Loucy (cell line): ENCODE results near the gene NLGN1.

ENCODE experiments used
- H2AFZ ChIP-seq: fragments of 200-600 bp; sonication (generic); 2 replicates; pipeline ENCODE4 v1.6.0; 2016; ENCODE audit warnings: antibody characterized with exemption, mild to moderate bottlenecking, low read length, moderate library complexity
- H3F3A ChIP-seq: fragments of 200-600 bp; 2 replicates; pipeline ENCODE4 v1.6.0; 2016; ENCODE audit warnings: antibody characterized with exemption, low read depth, mild to moderate bottlenecking
- H3K27me3 ChIP-seq: fragments of 200-600 bp; sonication (generic); 2 replicates; pipeline ENCODE4 v1.6.1; 2014; ENCODE audit warnings: low read length, mild to moderate bottlenecking; ENCODE audit not compliant: insufficient read depth, poor library complexity, severe bottlenecking
- H3K36me3 ChIP-seq: fragments of 200-600 bp; sonication (generic); 2 replicates; pipeline ENCODE4 v1.6.1; 2016; ENCODE audit warnings: low read length; ENCODE audit not compliant: insufficient read depth
- H3K4me1 ChIP-seq: fragments of 200-600 bp; sonication (generic); 2 replicates; pipeline ENCODE4 v1.5.1; 2014; ENCODE audit warnings: low read length, mild to moderate bottlenecking; ENCODE audit not compliant: insufficient read depth, poor library complexity, severe bottlenecking
- H3K4me2 ChIP-seq: fragments of 200-600 bp; sonication (generic); 2 replicates; pipeline ENCODE4 v1.6.0; 2014; ENCODE audit warnings: antibody characterized with exemption, low read length, low read depth, mild to moderate bottlenecking; ENCODE audit not compliant: poor library complexity, severe bottlenecking
- H3K4me3 ChIP-seq: fragments of 200-600 bp; sonication (generic); 2 replicates; pipeline ENCODE4 v1.5.1; 2014; ENCODE audit warnings: low read length, mild to moderate bottlenecking, mixed read lengths; ENCODE audit not compliant: poor library complexity, severe bottlenecking
- H3K79me2 ChIP-seq: fragments of 200-600 bp; sonication (generic); 2 replicates; pipeline ENCODE4 v1.6.1; 2014; ENCODE audit warnings: low read length; ENCODE audit not compliant: insufficient read depth
- H3K9ac ChIP-seq: fragments of 200-600 bp; sonication (generic); 2 replicates; pipeline ENCODE4 v1.6.0; 2014; ENCODE audit warnings: mild to moderate bottlenecking, low read depth, low read length, moderate library complexity; ENCODE audit not compliant: poor library complexity, severe bottlenecking
- H3K9me2 ChIP-seq: fragments of 200-600 bp; sonication (generic); replicated peaks from 2 replicates; pipeline ENCODE4 v1.6.1; 2016; ENCODE audit warnings: low read depth, low read length, mixed read lengths
- H3K9me3 ChIP-seq: fragments of 200-600 bp; sonication (generic); 2 replicates; pipeline ENCODE4 v1.6.1; 2014; ENCODE audit warnings: mild to moderate bottlenecking, antibody characterized with exemption, low read length, low read depth; ENCODE audit not compliant: insufficient read depth
- H4K20me1 ChIP-seq: fragments of 200-600 bp; sonication (generic); 2 replicates; pipeline ENCODE4 v1.6.0; 2014; ENCODE audit warnings: antibody characterized with exemption, low read length, mild to moderate bottlenecking; ENCODE audit not compliant: insufficient read depth, poor library complexity, severe bottlenecking
- EZH2phosphoT487 ChIP-seq: fragments of 200-600 bp; IDR thresholded peaks from 2 replicates; pipeline ENCODE4 v1.6.1; 2018; ENCODE audit warnings: antibody characterized with exemption, mild to moderate bottlenecking, moderate library complexity, borderline replicate concordance
- TF ChIP-seq, protein P1 (sequence below): fragments of 200-600 bp; sonication (generic); conservative IDR thresholded peaks from 2 replicates; pipeline ENCODE4 v1.5.1; 2014; ENCODE audit warnings: mild to moderate bottlenecking, antibody characterized with exemption, low read length

The NLGN1 gene

DNA sequence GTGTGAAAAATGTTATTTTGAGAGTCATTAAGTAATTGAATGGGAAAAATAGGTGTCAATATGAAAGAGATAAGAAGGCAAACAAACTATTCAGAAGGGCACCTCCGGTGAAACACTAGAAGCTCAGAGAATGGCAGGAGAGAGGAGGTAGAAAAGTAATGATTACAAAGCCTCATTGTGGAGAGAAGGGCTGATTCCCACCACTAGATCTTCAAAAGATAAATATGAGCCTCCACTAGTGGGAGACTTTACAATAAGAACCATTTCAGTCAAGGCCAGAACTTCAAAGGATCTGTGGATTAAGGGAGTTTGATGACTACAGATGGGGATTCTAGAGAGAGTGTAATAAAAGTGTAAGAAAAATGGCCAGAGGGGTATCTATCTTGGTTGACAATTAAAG lies 535.6 kb downstream of the NLGN1 start:
- H3K9me3 ChIP-seq, result no peaks in the 10 kb centered on the region
- no peak for TF ChIP-seq EZH2phosphoT487
- TF ChIP-seq, protein P1, sequence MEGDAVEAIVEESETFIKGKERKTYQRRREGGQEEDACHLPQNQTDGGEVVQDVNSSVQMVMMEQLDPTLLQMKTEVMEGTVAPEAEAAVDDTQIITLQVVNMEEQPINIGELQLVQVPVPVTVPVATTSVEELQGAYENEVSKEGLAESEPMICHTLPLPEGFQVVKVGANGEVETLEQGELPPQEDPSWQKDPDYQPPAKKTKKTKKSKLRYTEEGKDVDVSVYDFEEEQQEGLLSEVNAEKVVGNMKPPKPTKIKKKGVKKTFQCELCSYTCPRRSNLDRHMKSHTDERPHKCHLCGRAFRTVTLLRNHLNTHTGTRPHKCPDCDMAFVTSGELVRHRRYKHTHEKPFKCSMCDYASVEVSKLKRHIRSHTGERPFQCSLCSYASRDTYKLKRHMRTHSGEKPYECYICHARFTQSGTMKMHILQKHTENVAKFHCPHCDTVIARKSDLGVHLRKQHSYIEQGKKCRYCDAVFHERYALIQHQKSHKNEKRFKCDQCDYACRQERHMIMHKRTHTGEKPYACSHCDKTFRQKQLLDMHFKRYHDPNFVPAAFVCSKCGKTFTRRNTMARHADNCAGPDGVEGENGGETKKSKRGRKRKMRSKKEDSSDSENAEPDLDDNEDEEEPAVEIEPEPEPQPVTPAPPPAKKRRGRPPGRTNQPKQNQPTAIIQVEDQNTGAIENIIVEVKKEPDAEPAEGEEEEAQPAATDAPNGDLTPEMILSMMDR, result no peak
- H2AFZ ChIP-seq, result no peak overlapping the region
- no peaks in the 10 kb centered on the region for H4K20me1 ChIP-seq
- no peak overlapping the region for H3K4me3 ChIP-seq
- H3K27me3 ChIP-seq, result no peaks in the 10 kb centered on the region
- no peak overlapping the region for H3K9ac ChIP-seq
- H3K4me1 ChIP-seq, result no peaks in the 10 kb centered on the region
- no peaks in the 10 kb centered on the region for H3K9me2 ChIP-seq
- no peaks in the 10 kb centered on the region for H3K36me3 ChIP-seq
- no peak overlapping the region for H3K4me2 ChIP-seq
- H3K79me2 ChIP-seq, result no peaks in the 10 kb centered on the region
- no peaks in the 10 kb centered on the region for H3F3A ChIP-seq

DNA sequence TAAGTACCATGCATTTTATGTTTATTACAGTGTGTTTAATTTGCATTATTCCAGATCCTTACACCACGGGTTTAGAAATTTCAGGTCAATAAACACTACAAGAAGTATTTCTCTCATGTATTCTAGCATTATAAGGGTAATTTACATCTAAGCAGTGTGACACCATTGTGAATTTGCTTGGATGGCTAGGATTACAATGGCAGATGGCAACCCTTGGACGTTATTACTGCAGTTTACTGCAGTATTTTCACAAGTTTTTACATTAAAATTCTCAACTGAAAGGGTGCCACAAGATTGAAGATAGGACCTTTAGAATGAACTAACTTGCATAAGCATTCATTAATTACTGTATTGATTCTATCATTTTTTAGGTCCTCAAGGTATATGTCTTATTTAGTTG lies 538.8 kb downstream of the NLGN1 start:
- Histone ChIP-seq H3K4me2 (no peak overlapping the region), H2AFZ (no peak overlapping the region), H3K4me3 (no peak overlapping the region), H4K20me1 (no peaks in the 10 kb centered on the region), H3K9ac (no peak overlapping the region), H3F3A (no peaks in the 10 kb centered on the region), H3K9me3 (no peaks in the 10 kb centered on the region), H3K4me1 (no peaks in the 10 kb centered on the region), H3K79me2 (no peaks in the 10 kb centered on the region), H3K27me3 (no peaks in the 10 kb centered on the region), H3K9me2 (no peaks in the 10 kb centered on the region), H3K36me3 (no peaks in the 10 kb centered on the region)
- TF ChIP-seq, protein P1, result no peak
- TF ChIP-seq EZH2phosphoT487, result no peak

DNA sequence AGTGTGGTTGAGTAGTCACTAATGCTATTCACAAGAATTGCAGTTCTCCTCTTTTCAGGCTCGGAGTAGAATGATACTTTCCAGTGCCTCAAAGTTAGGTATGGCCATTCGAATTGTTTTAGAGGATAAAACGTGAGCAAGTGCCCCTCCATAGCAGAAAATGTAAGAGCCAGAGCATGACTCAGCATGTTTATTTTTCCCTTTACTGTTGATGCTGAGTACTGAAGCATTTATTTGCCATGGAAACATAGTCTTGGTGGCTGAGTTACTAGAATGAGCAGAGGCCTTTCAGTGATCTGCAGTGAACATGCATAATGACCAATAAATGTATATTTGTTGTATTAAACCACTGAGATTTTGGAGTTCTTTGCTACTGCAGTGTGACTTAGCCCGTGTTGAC lies 540.6 kb downstream of the NLGN1 start:
- Histone ChIP-seq H3K9me2 (no peaks in the 10 kb centered on the region), H3K36me3 (no peaks in the 10 kb centered on the region), H4K20me1 (no peaks in the 10 kb centered on the region), H3K9me3 (no peaks in the 10 kb centered on the region), H3K27me3 (no peaks in the 10 kb centered on the region), H3K9ac (no peak overlapping the region), H3K4me3 (no peak overlapping the region), H3K4me1 (no peaks in the 10 kb centered on the region), H3K4me2 (no peak overlapping the region), H2AFZ (no peak overlapping the region), H3K79me2 (no peaks in the 10 kb centered on the region), H3F3A (no peaks in the 10 kb centered on the region)
- TF ChIP-seq, protein P1, result no peak
- TF ChIP-seq EZH2phosphoT487, result no peak
